Stimulated activated CD8-positive, alpha-beta memory T cell treated with anti-CD3 and anti-CD28 coated beads, Interleukin-7, amount 100 ng/mL, for 1 hour (primary cell): Measurements from ENCODE around the gene PTPRJ.
"Not testable (repeated sequence)": the region's sequence is repeated elsewhere in the genome, so short reads cannot be mapped to it uniquely, and the experiment has no call there.

Experiments used
- DNase-seq, 2 donors: peaks; one replicate each; pipeline ENCODE4 v3.0.0-alpha.2; 2020; ENCODE audit warnings: low read depth in 2 of 2

Gene PTPRJ

GRCh38 chr11:48163360-48164100 is 183.2 kb downstream of the PTPRJ start:
- DNase-seq, result no peak

GRCh38 chr11:48164836-48165235 is 184.5 kb downstream of the PTPRJ start:
- DNase-seq, result no peak

GRCh38 chr11:48165426-48165825 is 185.1 kb downstream of the PTPRJ start:
- no peak for DNase-seq

GRCh38 chr11:48167380-48167779 is 187.0 kb downstream of the PTPRJ start:
- DNase-seq, result no peak

- DNase-seq, result no peak
Measured at GRCh38 chr11:48168815-48169214, 188.5 kb downstream of the PTPRJ start.

- no peak for DNase-seq
Measured at GRCh38 chr11:48169259-48169658, 188.9 kb downstream of the PTPRJ start.

- DNase-seq, result no peak
Measured at GRCh38 chr11:48169717-48170116, 189.4 kb downstream of the PTPRJ start.

GRCh38 chr11:48170241-48171233 is 190.2 kb downstream of the PTPRJ start:
- DNase-seq, result no peak

- DNase-seq, result peak; percentile 20 to 31
Measured at GRCh38 chr11:48172818-48173609, 192.7 kb downstream of the PTPRJ start.

- DNase-seq, result no peak
Measured at GRCh38 chr11:48177661-48178060, 197.3 kb downstream of the PTPRJ start.

- no peak for DNase-seq
Measured at GRCh38 chr11:48180627-48181026, 200.3 kb downstream of the PTPRJ start.

GRCh38 chr11:48182860-48183526 is 202.6 kb downstream of the PTPRJ start:
- DNase-seq, result no peak

GRCh38 chr11:48184452-48184851 is 204.1 kb downstream of the PTPRJ start:
- DNase-seq, result no peak

- DNase-seq, result not testable (repeated sequence)
Measured at GRCh38 chr11:48190906-48191654, 210.7 kb downstream of the PTPRJ start.

- DNase-seq, result no peak
Measured at GRCh38 chr11:48193876-48194275, 213.5 kb downstream of the PTPRJ start.

GRCh38 chr11:48207881-48208280 is 227.5 kb downstream of the PTPRJ start:
- DNase-seq, result no peak

- no peak for DNase-seq
Measured at GRCh38 chr11:48210052-48210451, 229.7 kb downstream of the PTPRJ start.

- no peak for DNase-seq
Measured at GRCh38 chr11:48216510-48216909, 236.2 kb downstream of the PTPRJ start, which contains the start of gene OR4B1. Gene OR4B1 (plus strand): TSS chr11:48216810. CDS start chr11:48216810, 0 bp downstream.
